NB4 (cell line): ENCODE results near the gene UROC1.

Experiments
- POLR2A ChIP-seq: IDR thresholded peaks from 2 replicates; pipeline ENCODE4 v1.6.1; 2011; ENCODE audit warnings: mild to moderate bottlenecking; ENCODE audit not compliant: insufficient read length; ENCODE audit errors: extremely low read depth
- TF ChIP-seq, protein P1 (sequence below): IDR thresholded peaks from one replicate; pipeline ENCODE4 v1.5.1; 2012; ENCODE audit warnings: low read depth, low read length
- TF ChIP-seq, protein P2 (sequence below): IDR thresholded peaks from 2 replicates; pipeline ENCODE4 v1.6.1; 2011; ENCODE audit warnings: low read depth, low read length

DNA sequence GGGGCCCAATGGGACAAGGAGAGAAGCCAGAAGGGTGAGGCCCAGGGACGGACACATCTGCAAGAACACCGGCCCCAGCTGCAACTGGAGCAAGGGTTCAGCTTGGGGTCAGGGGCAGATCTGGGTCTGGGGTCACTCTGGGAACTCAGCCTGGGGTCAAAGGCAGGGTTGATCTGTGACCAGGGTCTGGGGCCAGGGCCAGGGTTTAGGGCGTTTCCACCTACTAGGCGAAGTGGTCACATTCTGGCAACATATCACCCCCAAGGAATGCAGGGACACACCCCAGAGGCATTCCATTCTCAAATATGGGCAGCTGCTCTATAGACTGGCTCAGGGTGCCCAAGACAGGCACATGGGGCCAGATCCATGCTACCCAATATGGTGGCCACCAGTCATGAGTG lies 9.0 kb downstream of the UROC1 start:
- TF ChIP-seq, protein P1, sequence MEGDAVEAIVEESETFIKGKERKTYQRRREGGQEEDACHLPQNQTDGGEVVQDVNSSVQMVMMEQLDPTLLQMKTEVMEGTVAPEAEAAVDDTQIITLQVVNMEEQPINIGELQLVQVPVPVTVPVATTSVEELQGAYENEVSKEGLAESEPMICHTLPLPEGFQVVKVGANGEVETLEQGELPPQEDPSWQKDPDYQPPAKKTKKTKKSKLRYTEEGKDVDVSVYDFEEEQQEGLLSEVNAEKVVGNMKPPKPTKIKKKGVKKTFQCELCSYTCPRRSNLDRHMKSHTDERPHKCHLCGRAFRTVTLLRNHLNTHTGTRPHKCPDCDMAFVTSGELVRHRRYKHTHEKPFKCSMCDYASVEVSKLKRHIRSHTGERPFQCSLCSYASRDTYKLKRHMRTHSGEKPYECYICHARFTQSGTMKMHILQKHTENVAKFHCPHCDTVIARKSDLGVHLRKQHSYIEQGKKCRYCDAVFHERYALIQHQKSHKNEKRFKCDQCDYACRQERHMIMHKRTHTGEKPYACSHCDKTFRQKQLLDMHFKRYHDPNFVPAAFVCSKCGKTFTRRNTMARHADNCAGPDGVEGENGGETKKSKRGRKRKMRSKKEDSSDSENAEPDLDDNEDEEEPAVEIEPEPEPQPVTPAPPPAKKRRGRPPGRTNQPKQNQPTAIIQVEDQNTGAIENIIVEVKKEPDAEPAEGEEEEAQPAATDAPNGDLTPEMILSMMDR: no peak
- TF ChIP-seq, protein P2, sequence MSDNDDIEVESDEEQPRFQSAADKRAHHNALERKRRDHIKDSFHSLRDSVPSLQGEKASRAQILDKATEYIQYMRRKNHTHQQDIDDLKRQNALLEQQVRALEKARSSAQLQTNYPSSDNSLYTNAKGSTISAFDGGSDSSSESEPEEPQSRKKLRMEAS: no peak
- TF ChIP-seq POLR2A: no peak
